Muscle of back (tissue), 11 donors: ENCODE results near the gene MBD3. TPM values are rescaled to one million over a fixed set of nuclear protein-coding genes. Genes with fewer than 3 reads are reported as not detected.
A peak's percentile ranks its signal among the peaks of the same experiment; 100 is the strongest.
"Not testable (repeated sequence)": the region's sequence is repeated elsewhere in the genome, so short reads cannot be mapped to it uniquely, and the experiment has no call there.

Experiments used
- DNase-seq, 3 donors: peaks; one replicate each; pipeline versions ENCODE4 v3.0.0 to v3.0.0-alpha.2; 2013
- polyA plus RNA-seq, 10 donors: library from polyadenylated mRNA; unstranded; fragments of 120-200 nt; gene quantifications; one replicate each; pipeline ENCODE4 v1.2.1, GENCODE V29; 2013; ENCODE audit not compliant: insufficient read length in 10 of 10

Gene MBD3
- polyA plus RNA-seq, 10 donors = 40.5 to 69.3 (median 48.9) TPM

DNA sequence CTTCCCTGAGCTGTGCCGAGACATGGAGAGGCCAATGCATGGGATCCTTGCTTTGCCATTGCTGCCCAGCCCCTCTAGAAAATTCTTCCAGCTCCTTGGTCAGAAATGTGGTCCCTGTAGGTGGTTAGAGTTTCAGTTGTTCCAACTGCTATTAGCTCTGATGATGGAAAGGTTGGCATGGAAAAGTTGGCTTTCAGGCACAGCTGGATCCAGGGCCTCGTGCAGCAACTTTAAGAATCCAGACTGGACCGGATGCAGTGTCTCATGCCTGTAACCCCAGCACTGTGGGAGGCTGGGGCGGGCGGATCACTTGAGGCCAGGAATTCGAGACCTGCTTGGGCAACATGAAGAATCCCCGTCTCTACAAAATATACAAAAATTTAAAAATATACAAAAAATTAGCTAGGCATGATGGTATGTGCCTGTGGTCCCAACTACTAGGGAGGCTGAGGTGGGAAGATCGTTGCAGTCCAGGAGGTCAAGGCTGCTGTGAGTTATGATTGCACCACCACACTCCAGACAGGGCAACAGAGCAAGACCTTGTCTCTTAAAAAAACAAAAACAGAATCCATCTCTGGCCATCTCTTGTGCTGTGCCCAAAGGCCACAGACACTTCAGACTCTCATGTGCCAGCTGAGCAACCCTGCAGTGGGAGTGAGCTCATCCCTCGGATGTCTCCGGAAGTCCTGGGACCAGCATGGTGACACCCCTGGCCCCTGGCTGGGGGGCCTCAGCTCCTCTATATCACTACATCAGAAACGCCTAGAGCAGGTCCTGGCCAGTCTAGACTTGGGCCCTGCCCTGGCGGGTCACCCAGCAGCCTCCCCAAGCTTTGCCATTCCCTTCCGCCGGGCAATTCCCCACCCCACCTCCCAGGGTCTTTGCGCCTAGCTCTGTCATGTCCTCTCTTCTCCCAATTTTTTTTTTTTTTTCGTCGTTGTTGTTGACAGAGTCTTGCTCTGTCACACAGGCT, 41.3 kb downstream of the MBD3 start:
- no peak for DNase-seq

DNA sequence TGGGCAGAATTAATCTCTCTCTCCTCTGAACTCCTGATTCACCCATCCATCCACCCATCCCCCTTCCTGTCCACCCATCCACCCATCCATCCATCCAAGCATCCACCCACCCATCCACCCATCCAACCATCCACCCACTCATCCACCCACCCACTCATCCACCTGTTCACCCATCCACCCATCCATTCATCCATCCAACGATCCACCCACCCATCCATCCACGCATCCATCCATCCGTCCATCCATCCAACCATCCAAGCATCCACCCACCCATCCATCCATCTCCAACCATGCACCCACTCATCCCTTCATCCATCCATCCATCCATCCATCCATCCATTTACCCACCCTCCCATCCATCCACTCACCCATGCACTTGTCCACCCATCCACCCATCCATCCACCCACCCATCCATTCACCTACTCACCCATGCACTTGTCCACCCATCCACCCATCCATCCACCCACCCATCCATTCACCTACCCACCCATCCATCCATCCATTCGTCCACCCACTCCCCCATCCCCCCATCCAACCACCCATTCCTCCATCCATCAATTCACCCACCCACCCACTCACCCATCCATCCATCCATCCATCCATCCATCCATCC, 43.2 kb downstream of the MBD3 start:
- no peak for DNase-seq

DNA sequence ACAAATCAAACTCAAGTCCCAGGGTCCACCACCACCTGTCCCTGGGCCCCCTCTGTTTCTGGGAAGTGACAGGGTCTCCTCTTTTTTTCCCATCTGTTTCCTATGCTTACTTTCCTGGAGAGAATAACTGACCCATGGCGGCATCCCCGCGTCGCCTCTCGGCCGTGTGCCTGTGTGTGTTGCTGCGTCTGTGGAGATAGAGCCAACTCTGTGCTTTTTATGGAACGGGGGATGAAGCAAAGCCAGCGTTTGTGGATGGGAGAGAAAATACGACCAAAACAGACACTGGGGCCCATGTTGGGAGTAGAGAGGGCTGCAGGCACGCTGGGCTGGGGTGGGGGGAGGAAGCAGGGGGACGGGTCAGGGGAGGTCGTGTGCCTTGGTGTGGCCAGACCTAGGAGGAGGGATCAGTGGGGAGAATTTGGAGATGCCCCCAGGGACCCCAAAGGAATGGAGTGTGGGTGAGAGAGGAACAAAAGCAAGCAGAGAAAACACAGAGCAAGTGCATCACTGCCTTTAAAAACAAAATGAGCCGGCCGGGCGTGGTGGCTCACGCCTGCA, 52.2 kb downstream of the MBD3 start:
- peak; percentile 51 to 86 (median 80) for DNase-seq

DNA sequence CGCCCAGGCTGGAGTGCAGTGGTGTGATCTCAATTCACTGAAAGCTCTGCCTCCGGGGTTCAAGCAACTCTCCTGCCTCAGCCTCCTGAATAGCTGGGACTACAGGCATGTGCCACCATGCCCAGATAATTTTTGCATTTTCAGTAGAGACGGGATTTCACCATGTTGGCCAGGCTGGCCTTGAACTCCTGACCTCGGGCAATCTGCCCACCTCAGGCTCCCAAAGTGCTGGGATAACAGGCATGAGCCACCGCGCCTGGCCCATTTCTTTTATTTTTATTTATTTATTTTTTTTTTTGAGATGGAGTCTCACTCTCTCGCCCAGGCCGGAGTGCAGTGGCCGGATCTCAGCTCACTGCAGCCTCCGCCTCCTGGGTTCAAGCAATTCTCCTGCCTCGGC, 52.9 kb downstream of the MBD3 start:
- not testable (repeated sequence) for DNase-seq

DNA sequence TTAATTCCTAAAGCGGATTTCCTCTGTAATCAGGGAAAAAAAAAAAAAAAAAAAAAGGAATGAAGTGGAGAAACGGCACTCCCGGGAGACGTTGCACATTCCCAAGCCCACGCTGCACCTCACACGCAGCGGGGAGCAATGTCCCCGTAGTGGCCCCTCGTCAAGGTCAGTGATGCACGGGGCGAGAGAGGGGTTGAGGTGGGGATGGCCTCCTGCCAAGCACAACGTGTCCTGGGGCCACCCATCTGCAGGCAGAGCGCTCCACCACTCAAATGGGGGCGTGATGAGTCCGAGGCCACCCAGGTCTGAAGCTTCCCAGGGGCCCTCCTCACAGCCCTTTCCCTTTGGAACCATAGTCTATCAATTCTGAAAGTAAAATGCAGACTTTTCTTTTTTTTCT, 53.7 kb downstream of the MBD3 start:
- DNase-seq = peak in 1 of 3 donors; percentile 48

DNA sequence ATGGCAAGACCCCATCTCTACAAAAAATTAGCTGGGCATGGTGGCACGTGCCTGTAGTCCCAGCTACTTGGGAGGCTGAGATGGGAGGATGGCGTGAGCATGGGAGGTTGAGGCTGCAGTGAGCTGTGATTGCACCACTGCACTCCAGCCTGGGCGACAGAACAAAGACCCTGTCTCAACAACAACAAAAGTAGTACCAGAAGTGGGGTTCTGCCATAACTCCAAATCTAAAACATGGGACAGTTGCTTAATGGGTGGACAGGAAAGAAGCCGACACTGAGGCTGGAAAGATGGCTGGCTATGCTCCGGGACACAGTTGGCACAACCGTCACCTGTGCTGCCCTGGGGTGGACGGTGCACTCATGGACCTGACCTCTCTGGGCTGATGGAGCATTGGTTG, 57.0 kb downstream of the MBD3 start:
- not testable (repeated sequence) for DNase-seq

DNA sequence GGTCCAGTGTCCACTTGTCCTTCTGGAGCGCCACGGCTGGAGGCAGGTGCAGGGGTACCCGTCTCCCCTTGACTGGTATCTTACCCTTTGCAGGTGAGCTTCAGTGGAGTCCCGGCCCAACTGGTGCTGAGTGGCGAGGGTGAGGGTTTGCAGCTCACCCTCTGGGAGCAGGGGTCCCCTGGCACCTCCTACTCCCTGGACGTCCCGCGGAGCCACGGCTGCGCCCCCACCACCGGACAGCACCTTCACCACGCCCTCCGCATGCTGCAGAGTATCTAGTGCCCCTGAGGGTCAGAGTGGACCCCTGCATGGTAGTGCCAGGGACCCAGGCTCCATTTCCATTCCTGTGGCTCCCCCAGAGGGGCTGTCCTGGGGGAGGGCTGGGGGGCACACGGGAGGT, 57.7 kb downstream of the MBD3 start:
- DNase-seq = no peak

DNA sequence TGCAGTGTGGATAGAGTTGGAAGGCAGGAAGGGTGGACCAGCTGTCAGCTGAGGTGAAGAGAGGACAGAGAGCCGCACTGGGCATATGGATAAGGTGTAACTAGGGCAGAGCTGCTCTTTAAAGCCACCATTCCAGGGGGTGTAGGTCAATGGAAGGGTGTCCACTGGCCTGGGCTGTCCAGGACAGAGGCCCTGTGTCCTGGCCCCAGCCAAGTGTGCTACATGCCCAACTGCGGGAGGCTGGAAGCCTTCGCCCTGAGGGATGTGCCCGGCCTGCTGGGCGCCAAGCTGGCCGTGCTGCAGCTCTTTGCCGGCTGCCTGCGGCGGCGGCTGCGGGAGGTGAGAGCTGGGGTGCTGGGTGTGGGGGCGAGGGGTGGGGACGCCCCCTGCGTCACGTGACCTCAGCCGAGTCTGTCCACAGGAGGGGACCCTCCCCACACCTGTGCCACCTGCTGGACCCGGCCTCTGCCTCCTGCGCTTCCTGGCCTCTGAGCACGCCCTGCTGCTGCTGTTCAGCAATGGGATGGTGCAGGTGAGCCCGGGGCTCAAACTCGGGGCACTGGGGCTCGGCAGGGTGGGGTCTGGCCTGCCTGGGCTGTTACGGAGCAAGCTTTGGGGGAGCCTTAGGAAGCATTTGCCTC, 59.0 kb downstream of the MBD3 start:
- no peak for DNase-seq

DNA sequence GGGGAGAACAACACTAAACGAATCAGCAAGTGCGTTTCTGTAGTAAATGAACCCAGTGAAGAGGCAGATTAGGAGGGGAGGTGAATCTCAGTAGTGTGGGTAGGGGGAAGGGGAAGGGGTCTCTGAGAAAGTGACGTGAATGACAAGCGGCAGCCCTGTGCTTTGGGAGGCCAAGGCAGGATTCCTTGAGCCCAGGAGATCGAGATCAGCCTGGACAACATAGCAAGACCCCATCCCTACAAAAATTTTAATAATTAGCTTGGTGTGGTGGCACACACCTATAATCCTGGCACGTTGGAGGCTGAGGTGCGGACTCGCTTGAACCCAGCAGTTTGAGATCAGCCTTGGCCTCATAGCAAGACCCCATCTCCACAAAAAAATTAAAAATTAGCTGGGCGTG, 60.7 kb downstream of the MBD3 start:
- no peak for DNase-seq

DNA sequence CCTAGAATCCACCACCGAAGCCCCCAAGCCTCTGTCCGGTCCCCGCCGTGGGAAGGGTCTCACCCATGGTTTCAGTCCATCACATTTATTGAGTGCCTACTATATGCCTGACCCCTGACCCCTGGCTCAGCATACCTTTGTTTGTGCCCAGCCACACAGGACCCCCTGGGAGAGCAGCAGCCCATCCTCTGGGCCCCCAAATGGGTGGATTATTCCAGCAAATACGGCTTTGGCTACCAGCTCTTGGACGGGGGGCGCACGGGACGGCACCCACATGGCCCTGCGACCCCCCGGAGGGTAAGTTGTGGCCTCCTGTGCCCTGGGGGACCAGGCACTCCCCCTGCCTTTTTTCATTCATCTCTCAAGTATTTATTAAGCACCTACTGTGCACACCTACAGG, 61.1 kb downstream of the MBD3 start:
- DNase-seq = no peak

DNA sequence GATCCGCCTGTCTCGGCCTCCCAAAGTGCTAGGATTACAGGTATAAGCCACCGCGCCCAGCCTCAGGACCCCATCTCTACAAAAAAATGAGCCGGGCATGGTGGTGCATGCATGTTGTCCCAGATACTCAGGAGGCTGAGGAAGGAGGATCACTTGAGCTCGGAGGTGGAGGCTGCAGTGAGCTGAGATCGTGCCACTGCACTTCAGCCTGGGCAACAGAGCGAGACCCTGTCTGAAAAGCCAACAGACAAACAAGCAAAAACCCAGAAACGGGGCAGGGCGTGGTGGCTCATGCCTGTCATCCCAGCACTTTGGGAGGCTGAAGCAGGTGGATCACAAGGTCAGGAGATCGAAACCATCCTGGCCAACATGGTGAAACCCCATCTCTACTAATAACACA, 61.8 kb downstream of the MBD3 start:
- not testable (repeated sequence) for DNase-seq

DNA sequence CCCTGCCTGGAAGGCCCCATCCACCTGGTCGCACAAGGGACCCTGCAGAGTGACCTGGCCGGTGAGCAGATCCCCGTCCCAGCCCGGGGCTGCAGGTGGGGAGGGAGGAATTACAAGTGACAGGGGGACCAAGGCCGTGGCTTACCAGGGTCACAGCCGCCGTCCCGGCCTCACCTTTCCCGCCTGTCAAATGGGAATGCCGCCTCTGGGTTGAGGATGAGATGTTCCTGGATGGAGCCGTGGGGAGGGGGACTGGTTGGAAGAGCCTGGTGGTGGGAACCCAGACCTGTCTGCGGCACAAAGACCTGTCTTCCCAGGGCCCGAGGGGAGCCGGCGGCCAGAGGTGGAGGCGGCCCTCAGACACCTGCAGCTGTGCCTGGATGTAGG, 63.2 kb downstream of the MBD3 start:
- no peak for DNase-seq

DNA sequence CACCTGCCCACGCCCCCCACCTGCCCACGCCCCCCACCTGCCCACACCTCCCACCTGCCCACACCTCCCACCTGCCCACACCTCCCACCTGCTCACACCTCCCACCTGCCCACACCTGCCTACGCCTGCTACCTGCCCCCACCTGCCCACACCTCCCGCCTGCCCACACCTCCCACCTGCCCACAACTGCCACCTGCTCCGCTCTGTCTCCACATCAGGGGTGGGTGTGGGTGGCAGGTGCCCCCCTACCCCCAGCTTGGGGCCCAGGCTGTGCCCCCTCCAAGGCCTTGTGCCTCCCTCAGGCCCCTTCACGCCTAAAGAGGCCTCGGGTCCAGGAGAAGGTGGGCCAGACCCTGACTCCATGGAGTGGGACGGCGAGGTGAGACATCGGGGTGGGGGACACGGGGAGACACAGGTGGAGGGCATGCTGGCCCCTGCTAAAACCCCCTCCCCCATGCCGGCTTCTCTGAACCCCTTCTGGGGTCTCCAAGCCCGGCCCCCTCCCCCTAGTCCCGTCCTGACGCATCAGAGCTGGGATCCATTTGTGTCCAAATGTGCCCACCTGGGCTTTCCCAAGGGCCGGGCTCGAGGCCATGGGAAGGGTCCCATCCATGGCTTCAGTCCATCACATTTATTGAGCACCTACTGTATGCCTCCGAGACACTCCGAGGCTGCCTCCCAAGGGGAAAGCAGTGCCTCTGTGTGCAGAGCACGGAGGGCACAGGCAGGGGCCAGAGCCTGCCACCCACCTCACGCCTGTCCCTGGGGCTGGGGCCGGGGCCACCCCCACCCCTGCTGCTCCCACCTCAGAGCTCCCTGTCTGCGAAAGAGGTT, 63.9 kb downstream of the MBD3 start:
- no peak for DNase-seq

DNA sequence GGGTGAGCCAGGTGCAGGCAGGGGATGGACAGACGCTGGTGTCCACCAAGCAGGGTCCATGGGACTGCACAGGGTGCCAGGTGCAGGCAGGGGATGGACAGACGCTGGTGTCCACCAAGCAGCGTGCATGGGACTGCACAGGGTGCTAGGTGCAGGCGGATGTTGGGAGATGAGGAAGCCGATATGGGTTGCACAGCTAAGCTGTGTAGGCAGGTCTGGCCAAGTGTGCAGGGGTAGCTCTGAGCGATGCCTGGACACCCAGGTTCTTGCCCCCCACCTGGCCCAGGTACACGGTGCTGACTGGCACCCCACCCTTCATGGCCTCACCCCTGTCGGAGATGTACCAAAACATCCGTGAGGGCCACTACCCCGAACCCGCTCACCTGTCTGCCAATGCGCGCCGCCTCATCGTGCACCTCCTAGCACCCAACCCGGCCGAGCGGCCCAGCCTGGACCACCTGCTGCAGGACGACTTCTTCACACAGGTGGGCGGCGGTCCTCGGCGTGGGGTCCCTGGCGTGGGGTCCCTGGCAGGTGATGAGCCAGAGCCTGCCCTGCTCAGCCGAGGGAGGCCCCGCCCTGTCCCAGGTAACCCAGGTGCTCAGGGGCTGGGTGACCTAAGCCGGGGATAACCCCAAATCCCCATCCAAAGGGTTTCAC, 64.9 kb downstream of the MBD3 start:
- no peak for DNase-seq

DNA sequence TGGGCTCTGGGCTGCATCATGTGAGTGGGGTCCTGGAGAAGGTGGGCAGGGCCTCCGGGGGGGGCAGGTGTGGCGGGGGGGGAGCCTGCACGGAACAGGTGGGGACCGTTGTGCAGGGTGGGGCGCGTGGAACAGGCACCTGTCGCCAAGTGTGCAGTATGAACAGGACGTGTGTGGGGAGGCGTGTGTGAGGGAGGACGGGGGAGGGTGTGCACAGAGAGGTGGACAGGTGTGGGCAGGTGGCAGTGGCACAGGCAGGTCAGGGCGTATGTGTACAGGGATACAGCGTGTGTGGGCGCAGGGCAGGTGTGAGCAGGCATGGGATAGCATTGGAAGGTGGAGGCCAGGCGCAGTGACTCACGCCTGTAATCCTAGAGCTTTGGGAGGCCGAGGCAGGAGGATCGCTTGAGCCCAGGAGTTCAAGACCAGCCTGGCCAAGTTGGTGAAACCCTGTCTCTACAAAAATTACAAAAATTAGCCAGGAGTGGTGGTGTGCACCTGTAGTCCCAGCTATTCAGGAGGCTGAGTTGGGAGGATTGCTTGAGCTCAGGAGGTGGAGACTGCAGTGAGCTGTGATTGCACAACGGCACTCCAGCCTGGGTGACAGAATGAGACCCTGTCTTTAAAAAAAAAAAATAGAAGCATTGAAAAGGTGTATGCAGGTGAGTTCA, 65.6 kb downstream of the MBD3 start:
- no peak for DNase-seq

DNA sequence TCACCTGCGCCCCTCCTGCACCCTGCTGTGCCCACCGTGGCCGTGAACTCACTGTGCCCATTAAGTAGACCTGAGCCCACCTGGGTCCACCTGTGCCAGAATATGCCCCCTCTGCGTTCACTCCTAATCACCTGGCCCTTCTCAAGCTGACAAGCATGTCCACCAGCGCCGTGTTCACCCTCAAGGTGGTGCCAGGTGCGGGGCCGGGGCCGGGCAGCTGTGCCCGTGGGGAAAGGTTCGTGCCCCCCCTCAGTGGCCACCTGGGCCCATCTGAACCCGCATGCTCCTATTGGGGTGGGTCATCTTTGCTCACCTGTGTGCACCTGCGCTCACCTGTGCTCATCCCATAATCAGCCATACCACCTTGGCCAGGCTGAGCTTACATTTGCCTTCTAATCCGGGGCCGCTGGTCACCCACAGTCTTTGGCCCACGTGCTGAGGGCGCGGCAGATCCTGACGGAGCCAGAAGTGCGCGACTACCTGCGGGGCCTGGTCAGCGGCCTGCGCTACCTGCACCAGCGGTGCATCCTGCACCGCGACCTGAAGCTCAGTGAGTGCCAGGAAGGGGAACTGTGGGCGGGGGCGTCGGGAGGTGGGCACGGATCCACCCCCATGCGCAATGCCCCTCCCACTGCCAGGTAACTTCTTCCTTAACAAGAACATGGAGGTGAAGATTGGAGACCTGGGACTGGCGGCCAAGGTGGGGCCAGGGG, 66.4 kb downstream of the MBD3 start:
- DNase-seq = no peak

DNA sequence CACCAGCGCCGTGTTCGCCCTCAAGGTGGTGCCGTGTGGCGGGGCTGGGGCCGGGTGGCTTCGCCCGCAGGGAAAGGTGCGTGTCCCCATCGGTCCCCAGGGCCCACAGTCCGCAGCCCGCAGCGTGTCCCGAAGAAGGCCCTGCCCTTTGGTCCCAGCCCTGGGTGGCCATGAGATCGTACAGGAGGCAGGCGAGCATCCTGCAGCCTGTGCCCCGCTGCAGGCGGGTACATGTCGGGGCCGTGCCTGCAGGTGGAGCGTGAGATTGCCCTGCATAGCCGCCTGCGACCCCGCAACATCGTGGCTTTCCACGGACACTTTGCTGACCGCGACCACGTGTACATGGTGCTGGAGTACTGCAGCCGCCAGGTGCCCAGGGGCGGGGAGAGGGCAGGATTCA, 67.3 kb downstream of the MBD3 start:
- DNase-seq = no peak

DNA sequence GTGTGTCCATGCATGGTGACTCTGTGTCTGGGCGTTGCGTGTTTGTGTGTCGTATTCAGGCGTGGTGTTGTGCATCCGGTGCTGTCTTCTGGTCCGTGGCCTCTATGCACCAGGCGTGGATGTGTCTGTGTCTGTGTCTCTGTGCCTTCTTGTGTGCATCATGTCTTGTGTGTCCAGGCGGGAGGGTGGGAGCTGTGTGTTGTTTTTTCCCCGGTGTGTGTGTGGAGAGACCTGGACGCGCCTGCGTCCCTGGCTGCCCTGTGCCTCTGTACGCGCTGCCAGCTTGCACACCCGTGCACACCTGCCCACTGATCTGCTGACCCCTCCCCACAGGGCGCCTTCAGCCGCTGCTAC, 67.7 kb downstream of the MBD3 start:
- DNase-seq = no peak

DNA sequence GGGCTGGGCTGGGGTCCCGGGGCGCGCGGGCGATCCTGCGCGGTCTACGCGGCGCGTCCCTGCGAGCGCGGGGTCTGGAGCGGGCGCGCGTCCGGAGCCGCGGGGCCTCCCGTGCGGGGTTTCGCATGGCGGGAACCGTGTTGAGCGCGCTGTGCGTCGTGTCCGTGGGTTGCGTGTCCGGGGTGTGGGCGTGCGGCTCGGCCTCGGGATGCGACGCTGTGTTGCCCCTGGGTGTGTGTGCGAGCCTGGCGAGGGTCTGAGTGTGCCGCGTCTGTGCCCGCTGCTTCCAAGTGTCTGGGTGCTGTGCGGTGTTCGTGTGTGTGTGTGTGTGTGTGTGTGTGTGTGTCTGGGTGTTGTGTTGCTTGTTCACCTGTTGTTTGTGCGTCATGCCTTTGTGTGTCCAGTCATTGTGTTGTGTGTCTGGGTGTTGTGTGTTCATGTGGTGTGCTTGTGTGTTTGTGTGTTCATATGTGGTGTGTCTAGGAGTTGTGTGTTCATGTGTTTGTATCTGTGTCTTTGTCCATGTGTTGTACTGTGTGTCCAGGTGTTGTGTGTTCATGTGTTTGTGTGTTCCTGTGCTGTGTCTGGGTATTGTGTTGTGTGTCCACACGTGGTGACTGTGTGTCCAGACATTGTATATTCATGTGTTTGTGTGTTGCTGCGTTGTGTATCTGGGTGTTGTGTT, 68.2 kb downstream of the MBD3 start:
- no peak for DNase-seq
